ENCODE results near the gene FOS. TPM values are rescaled to one million over a fixed set of nuclear protein-coding genes. Genes with fewer than 3 reads are reported as not detected.

The FOS gene
- total and polyA plus RNA-seq, 2 of the 13 experiments (the other 11 are each of a cell fraction or from before 2014, with no cell fraction given) = 15.9 to 24.2 TPM

DNA sequence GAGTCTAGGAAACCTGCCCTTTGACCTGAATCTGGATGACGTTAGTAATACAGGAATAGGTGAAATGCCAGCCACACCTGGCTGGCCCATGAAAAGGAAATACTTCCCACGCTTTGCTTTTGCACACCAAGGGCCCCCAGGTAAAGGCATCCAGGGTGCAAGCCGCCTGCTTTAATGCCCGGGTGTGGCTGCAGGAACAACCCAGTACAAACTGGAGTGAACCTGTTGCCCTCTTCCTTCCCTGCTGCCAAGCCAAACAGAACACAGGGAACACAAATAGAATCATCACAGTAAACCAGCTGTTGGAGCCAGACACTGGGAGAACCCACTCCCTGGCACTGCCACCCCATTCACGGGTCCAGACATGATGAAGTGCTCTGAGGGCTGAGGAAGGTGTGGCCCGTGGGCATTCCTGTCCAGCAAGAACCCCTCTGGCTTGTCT is 24.2 kb upstream of the FOS start:
- Histone ChIP-seq H3K4me1 (ENCODE audit: insufficient read depth, low read length) (peaks cover 54% of the 10 kb centered on the region), H3K36me3 (replicated peaks in 1 of 2; ENCODE audit: control insufficient read depth in 1 of 2, insufficient read depth in 2 of 2, low read length in 2 of 2) (no peaks in the 10 kb centered on the region), H3K9ac (ENCODE audit: insufficient read depth, low read depth, low read length) (peak overlapping the region; percentile 12; the same call in 1 of the 2 replicates), H3K4me2 (ENCODE audit: low read depth, low read length) (peak overlapping the region; percentile 64; the same call in 1 of the 2 replicates), H3K79me2 (ENCODE audit: insufficient read depth, low read length) (no peaks in the 10 kb centered on the region), H3K4me3 (replicated peaks in 1 of 3; ENCODE audit: insufficient read depth in 1 of 3, low read depth in 2 of 3, low read length in 3 of 3) (peak overlapping the region in 1 of 3 experiments; percentile 32; a peak in 1 of 6 replicates), H2AFZ (ENCODE audit: low read length) (no peak overlapping the region), H3K27ac (ENCODE audit: extremely low read length, insufficient read depth, low read length) (no peak overlapping the region), H3K9me3 (ENCODE audit: low read length) (no peaks in the 10 kb centered on the region), H3K27me3 (ENCODE audit: control insufficient read depth in 1 of 2, insufficient read depth in 2 of 2, low read length in 2 of 2) (peaks cover 0 to 13% of the 10 kb centered on the region in 2 experiments; a peak in 3 of 5 replicates), H4K20me1 (ENCODE audit: insufficient read depth, low read length) (no peaks in the 10 kb centered on the region)
- TF ChIP-seq, protein P1, sequence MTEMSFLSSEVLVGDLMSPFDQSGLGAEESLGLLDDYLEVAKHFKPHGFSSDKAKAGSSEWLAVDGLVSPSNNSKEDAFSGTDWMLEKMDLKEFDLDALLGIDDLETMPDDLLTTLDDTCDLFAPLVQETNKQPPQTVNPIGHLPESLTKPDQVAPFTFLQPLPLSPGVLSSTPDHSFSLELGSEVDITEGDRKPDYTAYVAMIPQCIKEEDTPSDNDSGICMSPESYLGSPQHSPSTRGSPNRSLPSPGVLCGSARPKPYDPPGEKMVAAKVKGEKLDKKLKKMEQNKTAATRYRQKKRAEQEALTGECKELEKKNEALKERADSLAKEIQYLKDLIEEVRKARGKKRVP (CRISPR knock-in tag; IDR thresholded peaks at IDR 0.05) = no peak
- TF ChIP-seq SNAI1 (CRISPR knock-in tag; IDR thresholded peaks at IDR 0.05; ENCODE audit: borderline replicate concordance) (no peak), ZNF775 (CRISPR knock-in tag; IDR thresholded peaks at IDR 0.05; ENCODE audit: borderline replicate concordance) (no peak), PLRG1 (conservative IDR thresholded peaks at IDR 0.05) (no peak), TAF15 (IDR thresholded peaks at IDR 0.05; ENCODE audit: low read depth, low read length, poor library complexity, severe bottlenecking) (no peak), ZNF569 (CRISPR knock-in tag; IDR thresholded peaks at IDR 0.05; ENCODE audit: borderline replicate concordance) (no peak), SUZ12 (IDR thresholded peaks at IDR 0.05; ENCODE audit: low read depth, low read length) (no peak), ZBTB20 (CRISPR knock-in tag; IDR thresholded peaks at IDR 0.05; ENCODE audit: borderline replicate concordance, low read depth) (no peak), ZNF367 (CRISPR knock-in tag; IDR thresholded peaks at IDR 0.05; ENCODE audit: borderline replicate concordance) (no peak), YEATS2 (CRISPR knock-in tag; IDR thresholded peaks at IDR 0.05; ENCODE audit: borderline replicate concordance) (no peak), ZBTB42 (CRISPR knock-in tag; IDR thresholded peaks at IDR 0.05) (no peak), ZNF510 (CRISPR knock-in tag; IDR thresholded peaks at IDR 0.05; ENCODE audit: low read depth) (no peak), ZNF530 (CRISPR knock-in tag; IDR thresholded peaks at IDR 0.05; ENCODE audit: low read depth) (no peak), NFYB (CRISPR knock-in tag; IDR thresholded peaks at IDR 0.05) (no peak)
- TF ChIP-seq, protein P2, sequence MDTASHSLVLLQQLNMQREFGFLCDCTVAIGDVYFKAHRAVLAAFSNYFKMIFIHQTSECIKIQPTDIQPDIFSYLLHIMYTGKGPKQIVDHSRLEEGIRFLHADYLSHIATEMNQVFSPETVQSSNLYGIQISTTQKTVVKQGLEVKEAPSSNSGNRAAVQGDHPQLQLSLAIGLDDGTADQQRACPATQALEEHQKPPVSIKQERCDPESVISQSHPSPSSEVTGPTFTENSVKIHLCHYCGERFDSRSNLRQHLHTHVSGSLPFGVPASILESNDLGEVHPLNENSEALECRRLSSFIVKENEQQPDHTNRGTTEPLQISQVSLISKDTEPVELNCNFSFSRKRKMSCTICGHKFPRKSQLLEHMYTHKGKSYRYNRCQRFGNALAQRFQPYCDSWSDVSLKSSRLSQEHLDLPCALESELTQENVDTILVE (CRISPR knock-in tag; IDR thresholded peaks at IDR 0.05) = no peak
- TF ChIP-seq, protein P3, sequence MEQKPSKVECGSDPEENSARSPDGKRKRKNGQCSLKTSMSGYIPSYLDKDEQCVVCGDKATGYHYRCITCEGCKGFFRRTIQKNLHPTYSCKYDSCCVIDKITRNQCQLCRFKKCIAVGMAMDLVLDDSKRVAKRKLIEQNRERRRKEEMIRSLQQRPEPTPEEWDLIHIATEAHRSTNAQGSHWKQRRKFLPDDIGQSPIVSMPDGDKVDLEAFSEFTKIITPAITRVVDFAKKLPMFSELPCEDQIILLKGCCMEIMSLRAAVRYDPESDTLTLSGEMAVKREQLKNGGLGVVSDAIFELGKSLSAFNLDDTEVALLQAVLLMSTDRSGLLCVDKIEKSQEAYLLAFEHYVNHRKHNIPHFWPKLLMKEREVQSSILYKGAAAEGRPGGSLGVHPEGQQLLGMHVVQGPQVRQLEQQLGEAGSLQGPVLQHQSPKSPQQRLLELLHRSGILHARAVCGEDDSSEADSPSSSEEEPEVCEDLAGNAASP (CRISPR knock-in tag; IDR thresholded peaks at IDR 0.05; ENCODE audit: borderline replicate concordance) = no peak
- TF ChIP-seq, protein P4, sequence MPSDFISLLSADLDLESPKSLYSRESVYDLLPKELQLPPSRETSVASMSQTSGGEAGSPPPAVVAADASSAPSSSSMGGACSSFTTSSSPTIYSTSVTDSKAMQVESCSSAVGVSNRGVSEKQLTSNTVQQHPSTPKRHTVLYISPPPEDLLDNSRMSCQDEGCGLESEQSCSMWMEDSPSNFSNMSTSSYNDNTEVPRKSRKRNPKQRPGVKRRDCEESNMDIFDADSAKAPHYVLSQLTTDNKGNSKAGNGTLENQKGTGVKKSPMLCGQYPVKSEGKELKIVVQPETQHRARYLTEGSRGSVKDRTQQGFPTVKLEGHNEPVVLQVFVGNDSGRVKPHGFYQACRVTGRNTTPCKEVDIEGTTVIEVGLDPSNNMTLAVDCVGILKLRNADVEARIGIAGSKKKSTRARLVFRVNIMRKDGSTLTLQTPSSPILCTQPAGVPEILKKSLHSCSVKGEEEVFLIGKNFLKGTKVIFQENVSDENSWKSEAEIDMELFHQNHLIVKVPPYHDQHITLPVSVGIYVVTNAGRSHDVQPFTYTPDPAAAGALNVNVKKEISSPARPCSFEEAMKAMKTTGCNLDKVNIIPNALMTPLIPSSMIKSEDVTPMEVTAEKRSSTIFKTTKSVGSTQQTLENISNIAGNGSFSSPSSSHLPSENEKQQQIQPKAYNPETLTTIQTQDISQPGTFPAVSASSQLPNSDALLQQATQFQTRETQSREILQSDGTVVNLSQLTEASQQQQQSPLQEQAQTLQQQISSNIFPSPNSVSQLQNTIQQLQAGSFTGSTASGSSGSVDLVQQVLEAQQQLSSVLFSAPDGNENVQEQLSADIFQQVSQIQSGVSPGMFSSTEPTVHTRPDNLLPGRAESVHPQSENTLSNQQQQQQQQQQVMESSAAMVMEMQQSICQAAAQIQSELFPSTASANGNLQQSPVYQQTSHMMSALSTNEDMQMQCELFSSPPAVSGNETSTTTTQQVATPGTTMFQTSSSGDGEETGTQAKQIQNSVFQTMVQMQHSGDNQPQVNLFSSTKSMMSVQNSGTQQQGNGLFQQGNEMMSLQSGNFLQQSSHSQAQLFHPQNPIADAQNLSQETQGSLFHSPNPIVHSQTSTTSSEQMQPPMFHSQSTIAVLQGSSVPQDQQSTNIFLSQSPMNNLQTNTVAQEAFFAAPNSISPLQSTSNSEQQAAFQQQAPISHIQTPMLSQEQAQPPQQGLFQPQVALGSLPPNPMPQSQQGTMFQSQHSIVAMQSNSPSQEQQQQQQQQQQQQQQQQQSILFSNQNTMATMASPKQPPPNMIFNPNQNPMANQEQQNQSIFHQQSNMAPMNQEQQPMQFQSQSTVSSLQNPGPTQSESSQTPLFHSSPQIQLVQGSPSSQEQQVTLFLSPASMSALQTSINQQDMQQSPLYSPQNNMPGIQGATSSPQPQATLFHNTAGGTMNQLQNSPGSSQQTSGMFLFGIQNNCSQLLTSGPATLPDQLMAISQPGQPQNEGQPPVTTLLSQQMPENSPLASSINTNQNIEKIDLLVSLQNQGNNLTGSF (CRISPR knock-in tag; IDR thresholded peaks at IDR 0.05) = no peak
- DNase-seq (ENCODE audit: low spot score) (no peak), FAIRE-seq (no peak), ATAC-seq (no peak)
- no TSS peak for BruUV-seq (replicated peaks)
- ChIA-PET POLR2A (no interaction called here), CTCF (ENCODE audit: low intra/inter-chr PET ratio, low total read pairs) (no interaction called here)
- WGBS (ENCODE audit: low lambda C conversion rate) = 10% methylated on average over 2 of the region's 6 CpGs
- in situ Hi-C loops (cut with HindIII; ENCODE audit: extremely low pct_ligation_motif_present, low pct_unique_long_range_greater_than_20kb) (no loop called here), intact Hi-C loops (cut with micrococcal nuclease; ENCODE audit: unreplicated experiment) (no loop called here)
